Activated T-helper 1 cell treated with anti-CD3 and anti-CD28 coated beads, Interleukin-2, amount 50 U/mL, for 16 hours (primary cell): ENCODE measurements around the gene PID1.
"Not testable (repeated sequence)": the region's sequence is repeated elsewhere in the genome, so short reads cannot be mapped to it uniquely, and the experiment has no call there.

ENCODE experiments used
- DNase-seq, 2 donors: peaks; one replicate each; pipeline ENCODE4 v3.0.0-alpha.2; 2020; ENCODE audit warnings: low read depth in 1 of 2, low spot score in 1 of 2

The PID1 gene

GRCh38 chr2:229083606-229084340 lies 187.3 kb downstream of the PID1 start:
- DNase-seq, result no peak

- no peak for DNase-seq
Measured at GRCh38 chr2:229081411-229081810, 189.7 kb downstream of the PID1 start.

DNA sequence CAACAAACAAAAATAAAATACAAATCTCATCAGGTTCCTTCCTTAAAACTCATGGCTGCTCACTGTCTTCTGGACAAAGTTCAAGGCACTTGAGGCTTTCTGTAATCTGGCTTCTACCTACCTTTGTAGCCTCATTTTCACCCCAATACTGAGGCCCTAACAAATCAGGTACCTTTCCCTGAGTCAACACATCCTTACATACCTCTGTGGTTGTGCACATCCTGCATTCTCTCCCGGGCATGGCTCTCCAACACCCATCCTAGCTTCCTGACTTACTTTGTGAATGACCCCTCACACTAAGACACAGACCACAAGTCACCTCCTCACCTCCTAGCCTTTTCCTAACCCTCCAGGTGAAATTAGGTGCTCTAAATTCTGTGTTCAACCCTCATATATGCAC lies 190.9 kb downstream of the PID1 start:
- DNase-seq, result no peak

GRCh38 chr2:229076886-229077285 lies 194.2 kb downstream of the PID1 start:
- DNase-seq, result not testable (repeated sequence)

GRCh38 chr2:229073935-229074334 lies 197.2 kb downstream of the PID1 start:
- no peak for DNase-seq

DNA sequence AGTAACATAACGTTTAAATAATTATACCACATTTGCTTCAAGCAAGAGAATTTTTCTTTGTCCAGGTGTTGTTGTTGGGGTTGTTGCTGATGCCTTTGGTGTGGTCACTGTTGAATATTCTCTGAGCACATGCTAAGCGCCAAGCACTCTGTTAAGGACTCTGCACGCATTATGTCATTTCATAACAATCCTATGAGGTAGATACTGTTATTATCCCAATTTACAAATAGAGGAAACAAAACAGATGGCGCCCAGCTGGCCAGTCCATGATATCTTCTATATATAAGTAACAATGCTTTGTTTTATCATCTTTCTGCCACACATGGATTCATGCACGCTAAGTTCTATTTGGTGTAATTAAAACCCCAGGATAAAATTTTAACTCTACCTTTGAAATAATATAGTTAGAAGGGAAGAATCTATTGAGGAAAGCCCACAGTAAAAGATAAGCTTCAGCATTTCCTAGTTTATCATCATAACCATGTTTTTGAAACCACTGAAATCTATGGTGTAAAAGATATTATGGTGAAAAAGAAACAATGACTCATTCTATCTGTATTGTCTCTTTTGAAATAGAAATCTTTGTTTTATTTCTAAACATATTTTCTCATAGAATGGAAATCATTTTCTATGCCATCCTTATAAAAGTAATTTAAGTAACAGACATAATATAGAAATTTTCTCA lies 199.7 kb downstream of the PID1 start:
- DNase-seq, result no peak

- no peak for DNase-seq
Measured at GRCh38 chr2:229066121-229066715, 204.9 kb downstream of the PID1 start.

GRCh38 chr2:229064749-229065148 lies 206.3 kb downstream of the PID1 start:
- no peak for DNase-seq

DNA sequence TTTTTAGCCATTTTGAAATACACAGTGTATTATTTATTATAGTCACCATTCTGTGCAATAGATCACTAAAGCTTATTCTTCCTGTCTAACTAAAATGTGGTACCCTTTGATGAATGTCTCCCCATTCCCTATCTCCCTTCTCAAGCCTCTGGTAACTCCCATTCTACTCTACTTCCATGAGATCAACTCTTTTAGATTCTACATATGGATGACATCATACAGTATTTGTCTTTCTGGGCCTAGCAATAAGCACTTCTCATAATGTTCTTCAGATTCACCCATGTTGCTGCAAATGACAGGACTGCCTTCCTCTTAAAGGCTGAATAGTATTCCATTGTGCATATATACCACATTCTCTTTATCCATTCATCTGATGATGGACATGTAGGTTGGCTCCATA lies 210.9 kb downstream of the PID1 start:
- DNase-seq, result no peak

GRCh38 chr2:229059331-229060033 lies 211.6 kb downstream of the PID1 start:
- DNase-seq, result no peak

DNA sequence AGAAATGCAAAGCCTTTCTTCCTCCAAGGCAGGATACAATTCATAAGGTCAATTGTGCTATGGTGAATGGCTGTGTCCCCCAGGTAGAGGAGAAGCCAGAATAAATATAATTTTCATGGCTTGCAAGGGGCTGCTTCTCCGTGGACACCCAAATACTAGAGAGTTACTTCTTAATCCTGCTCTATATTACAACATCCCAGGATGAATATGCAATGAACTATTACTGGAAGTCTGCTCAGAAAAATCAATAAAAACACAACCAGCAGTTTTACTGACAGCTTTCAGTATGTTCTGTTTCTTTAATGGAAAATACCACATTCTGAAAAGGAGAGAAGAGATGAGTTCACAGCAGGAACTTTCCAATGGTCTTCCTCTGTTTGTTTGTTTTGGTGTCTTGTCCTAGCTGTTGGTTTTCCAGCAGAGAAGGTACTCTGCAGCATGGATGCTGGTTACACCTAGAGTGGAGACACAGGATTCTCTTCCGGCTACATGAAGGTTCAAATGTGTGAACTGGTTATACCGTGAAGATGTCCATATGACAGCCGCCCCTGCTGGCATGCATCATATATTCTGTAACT lies 213.0 kb downstream of the PID1 start:
- DNase-seq, result no peak

DNA sequence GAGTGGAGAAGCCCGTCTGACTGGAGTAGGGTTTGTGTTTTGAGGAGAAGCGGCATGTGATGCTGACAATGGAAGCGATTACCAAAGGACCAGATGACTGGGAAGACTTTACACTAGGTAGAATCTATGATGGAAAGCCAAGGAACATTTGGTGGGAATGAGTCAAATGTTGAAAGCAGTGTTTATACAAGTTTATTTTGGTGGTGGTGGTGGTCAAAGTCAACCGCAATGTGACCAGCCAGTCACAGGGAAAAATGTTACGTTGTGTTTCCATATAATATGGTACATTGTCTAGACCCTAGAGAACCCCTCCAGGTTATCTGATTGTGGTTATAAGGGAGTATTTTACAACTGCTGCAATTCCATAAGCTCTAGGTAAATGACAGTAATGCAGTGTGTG lies 216.8 kb downstream of the PID1 start:
- DNase-seq, result no peak

- no peak for DNase-seq
Measured at GRCh38 chr2:229051798-229052197, 219.3 kb downstream of the PID1 start.

- no peak for DNase-seq
Measured at GRCh38 chr2:229050133-229050532, 221.0 kb downstream of the PID1 start.

- DNase-seq, result no peak
Measured at GRCh38 chr2:229048134-229048533, 223.0 kb downstream of the PID1 start.

GRCh38 chr2:229045671-229046070 lies 225.4 kb downstream of the PID1 start:
- DNase-seq, result no peak

DNA sequence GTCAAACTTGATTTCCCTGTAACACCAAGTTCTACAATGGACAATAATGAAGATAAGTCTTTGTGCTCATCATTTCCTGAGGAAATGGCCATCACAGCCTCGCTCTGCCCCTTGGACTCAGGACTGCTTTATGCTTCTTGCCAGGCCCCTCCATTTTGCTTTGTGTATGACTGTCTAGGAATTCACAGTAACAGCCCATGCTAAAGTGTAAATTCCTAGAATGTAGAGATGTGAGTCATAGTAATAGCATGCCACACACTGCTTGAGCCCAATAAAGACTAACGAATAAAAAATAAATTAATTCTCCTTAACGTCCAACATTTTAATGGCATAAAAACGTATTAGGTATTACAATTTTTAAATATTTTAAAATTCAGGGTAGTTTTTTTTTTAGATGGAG lies 226.5 kb downstream of the PID1 start:
- DNase-seq, result no peak

- no peak for DNase-seq
Measured at GRCh38 chr2:229043681-229044080, 227.4 kb downstream of the PID1 start.

GRCh38 chr2:229042349-229042748 lies 228.7 kb downstream of the PID1 start:
- DNase-seq, result no peak

- no peak for DNase-seq
Measured at GRCh38 chr2:229041691-229042090, 229.4 kb downstream of the PID1 start.

- no peak for DNase-seq
Measured at GRCh38 chr2:229037621-229038020, 233.5 kb downstream of the PID1 start.
